Adrenal gland (tissue), 5 donors: ENCODE results near the gene TMEM167B.

Experiments used
- POLR2A ChIP-seq, 2 donors: fragments of 450-650 bp; IDR thresholded peaks; one replicate each; pipeline ENCODE4 v1.6.1; 2017; ENCODE audit warnings: antibody characterized with exemption in 2 of 2, mild to moderate bottlenecking in 2 of 2, moderate library complexity in 1 of 2
- TF ChIP-seq, protein P1 (sequence below), 6 experiments: fragments of 450-650 bp in 4 of 6; fragments of 200-600 bp in 2 of 6; sonication (generic) in 1 of 6; IDR thresholded peaks; 1 replicate in 5 of 6; 2 replicates in 1 of 6; pipeline versions ENCODE4 v1.5.1 to v1.8.0; 2016 to 2021; ENCODE audit warnings: antibody characterized with exemption in 6 of 6, mild to moderate bottlenecking in 2 of 6, moderate library complexity in 1 of 6
- donor health status: DM: no; HTN: no; CAD: no.

DNA sequence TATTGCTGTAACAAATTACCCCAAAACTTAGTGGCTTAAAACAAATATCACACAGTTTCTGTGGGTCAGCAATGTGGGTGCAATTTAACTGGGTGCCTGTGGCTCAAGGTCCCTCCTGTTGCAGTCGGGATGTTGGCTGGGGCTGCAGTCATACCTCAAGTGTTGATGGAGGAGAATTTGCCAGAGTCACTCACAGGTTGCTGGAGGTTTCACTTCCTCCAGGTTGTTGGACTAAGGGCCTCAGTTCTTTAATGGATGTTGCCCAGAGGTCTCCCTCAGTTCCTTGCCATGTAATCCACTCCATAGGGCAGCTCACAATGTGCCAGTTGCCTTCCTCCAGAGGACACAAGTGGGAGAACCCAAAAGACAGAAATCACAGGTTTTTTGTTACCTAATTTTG, 12.2 kb upstream of the TMEM167B start:
- TF ChIP-seq POLR2A (IDR thresholded peaks at IDR 0.05) = no peak
- TF ChIP-seq, protein P1, sequence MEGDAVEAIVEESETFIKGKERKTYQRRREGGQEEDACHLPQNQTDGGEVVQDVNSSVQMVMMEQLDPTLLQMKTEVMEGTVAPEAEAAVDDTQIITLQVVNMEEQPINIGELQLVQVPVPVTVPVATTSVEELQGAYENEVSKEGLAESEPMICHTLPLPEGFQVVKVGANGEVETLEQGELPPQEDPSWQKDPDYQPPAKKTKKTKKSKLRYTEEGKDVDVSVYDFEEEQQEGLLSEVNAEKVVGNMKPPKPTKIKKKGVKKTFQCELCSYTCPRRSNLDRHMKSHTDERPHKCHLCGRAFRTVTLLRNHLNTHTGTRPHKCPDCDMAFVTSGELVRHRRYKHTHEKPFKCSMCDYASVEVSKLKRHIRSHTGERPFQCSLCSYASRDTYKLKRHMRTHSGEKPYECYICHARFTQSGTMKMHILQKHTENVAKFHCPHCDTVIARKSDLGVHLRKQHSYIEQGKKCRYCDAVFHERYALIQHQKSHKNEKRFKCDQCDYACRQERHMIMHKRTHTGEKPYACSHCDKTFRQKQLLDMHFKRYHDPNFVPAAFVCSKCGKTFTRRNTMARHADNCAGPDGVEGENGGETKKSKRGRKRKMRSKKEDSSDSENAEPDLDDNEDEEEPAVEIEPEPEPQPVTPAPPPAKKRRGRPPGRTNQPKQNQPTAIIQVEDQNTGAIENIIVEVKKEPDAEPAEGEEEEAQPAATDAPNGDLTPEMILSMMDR (IDR thresholded peaks at IDR 0.05) = no peak
